GM12878 (cell line): ENCODE results near the gene RRBP1.

Source experiments
- ASH2L ChIP-seq: fragments of 300-600, 200-600 bp; sonication (generic); IDR thresholded peaks from 2 replicates; pipeline ENCODE4 v1.6.1; 2017; ENCODE audit warnings: low read depth, mild to moderate bottlenecking, borderline replicate concordance
- BCLAF1 ChIP-seq: fragments of 450-650 bp; IDR thresholded peaks from 2 replicates; pipeline ENCODE4 v1.6.1; 2017; ENCODE audit warnings: antibody characterized with exemption, mild to moderate bottlenecking, moderate library complexity
- EZH2 ChIP-seq: IDR thresholded peaks from 2 replicates; pipeline ENCODE4 v1.6.1; 2012; ENCODE audit warnings: low read depth, mild to moderate bottlenecking, control low read depth, inconsistent platforms, low read length, borderline replicate concordance; ENCODE audit not compliant: control insufficient read depth
- FOXM1 ChIP-seq: IDR thresholded peaks from 2 replicates; pipeline ENCODE4 v1.6.1; 2012; ENCODE audit warnings: low read depth, mild to moderate bottlenecking, inconsistent platforms, low read length, moderate library complexity
- IRF3 ChIP-seq: fragments of 450-650 bp; IDR thresholded peaks from 2 replicates; pipeline ENCODE4 v1.6.1; 2014; ENCODE audit warnings: mild to moderate bottlenecking
- NBN ChIP-seq: fragments of 450-650 bp; IDR thresholded peaks from 2 replicates; pipeline ENCODE4 v1.6.1; 2016
- POLR2A ChIP-seq: IDR thresholded peaks from 2 replicates; pipeline ENCODE4 v1.6.1; 2011; ENCODE audit warnings: low read depth, mild to moderate bottlenecking, low read length
- SIN3A ChIP-seq: IDR thresholded peaks from 2 replicates; pipeline ENCODE4 v1.6.1; 2012; ENCODE audit warnings: low read depth, low read length, improper control_type of control experiment
- TF ChIP-seq, protein P1 (sequence below): IDR thresholded peaks from 2 replicates; pipeline ENCODE4 v1.6.1; 2012; ENCODE audit warnings: low read depth, low read length, improper control_type of control experiment
- TF ChIP-seq, protein P2 (sequence below): fragments of 450-650 bp; formaldehyde crosslinking; IDR thresholded peaks from 2 replicates; pipeline ENCODE4 v1.5.0; 2022; ENCODE audit warnings: mild to moderate bottlenecking, missing genetic modification characterization

DNA sequence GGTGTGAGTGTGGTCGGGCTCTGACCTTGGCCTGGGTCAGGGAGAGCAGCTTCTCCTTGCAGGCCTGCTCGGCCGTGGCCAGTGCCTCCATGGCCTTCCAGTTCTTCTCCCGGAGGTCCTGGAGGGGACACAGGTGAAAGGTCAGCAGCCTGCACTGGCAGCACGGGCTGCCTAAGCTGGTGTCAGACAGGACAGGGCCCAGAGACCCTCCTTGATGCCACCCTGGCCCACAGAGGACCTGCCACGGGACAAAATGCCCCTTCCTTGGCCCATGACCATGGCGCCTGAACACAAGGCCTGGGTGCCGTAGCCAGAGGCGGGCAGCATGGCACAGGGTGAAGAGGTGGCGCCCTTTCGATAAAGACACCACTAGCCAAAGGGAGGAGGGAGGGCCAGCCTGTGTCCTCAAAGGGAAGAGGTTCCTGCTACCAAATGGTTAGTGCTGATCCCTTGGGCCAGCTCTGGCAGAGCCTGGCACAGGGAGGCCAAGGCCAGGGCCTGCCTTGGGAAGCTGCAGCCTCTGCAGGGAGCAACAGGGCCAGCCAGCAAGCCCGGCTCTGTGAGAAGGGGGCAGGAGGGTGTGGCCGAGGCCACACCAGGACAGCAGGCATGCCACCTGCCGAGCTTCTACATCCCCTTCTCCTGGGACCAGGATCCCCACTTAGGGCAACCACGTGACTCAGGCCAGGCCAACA lies 57.3 kb downstream of the RRBP1 start:
- TF ChIP-seq SIN3A (no peak), BCLAF1 (no peak), POLR2A (no peak), IRF3 (no peak), ASH2L (no peak), NBN (no peak), FOXM1 (no peak), EZH2 (no peak)
- TF ChIP-seq, protein P1, sequence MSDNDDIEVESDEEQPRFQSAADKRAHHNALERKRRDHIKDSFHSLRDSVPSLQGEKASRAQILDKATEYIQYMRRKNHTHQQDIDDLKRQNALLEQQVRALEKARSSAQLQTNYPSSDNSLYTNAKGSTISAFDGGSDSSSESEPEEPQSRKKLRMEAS, result no peak
- TF ChIP-seq, protein P2, sequence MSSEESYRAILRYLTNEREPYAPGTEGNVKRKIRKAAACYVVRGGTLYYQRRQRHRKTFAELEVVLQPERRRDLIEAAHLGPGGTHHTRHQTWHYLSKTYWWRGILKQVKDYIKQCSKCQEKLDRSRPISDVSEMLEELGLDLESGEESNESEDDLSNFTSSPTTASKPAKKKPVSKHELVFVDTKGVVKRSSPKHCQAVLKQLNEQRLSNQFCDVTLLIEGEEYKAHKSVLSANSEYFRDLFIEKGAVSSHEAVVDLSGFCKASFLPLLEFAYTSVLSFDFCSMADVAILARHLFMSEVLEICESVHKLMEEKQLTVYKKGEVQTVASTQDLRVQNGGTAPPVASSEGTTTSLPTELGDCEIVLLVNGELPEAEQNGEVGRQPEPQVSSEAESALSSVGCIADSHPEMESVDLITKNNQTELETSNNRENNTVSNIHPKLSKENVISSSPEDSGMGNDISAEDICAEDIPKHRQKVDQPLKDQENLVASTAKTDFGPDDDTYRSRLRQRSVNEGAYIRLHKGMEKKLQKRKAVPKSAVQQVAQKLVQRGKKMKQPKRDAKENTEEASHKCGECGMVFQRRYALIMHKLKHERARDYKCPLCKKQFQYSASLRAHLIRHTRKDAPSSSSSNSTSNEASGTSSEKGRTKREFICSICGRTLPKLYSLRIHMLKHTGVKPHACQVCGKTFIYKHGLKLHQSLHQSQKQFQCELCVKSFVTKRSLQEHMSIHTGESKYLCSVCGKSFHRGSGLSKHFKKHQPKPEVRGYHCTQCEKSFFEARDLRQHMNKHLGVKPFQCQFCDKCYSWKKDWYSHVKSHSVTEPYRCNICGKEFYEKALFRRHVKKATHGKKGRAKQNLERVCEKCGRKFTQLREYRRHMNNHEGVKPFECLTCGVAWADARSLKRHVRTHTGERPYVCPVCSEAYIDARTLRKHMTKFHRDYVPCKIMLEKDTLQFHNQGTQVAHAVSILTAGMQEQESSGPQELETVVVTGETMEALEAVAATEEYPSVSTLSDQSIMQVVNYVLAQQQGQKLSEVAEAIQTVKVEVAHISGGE, result no peak
